Parathyroid adenoma (tissue), 2 donors: ENCODE data around the gene IZUMO4.

ENCODE experiments used
- H2AFZ ChIP-seq: fragments of 300-600 bp; sonication (generic); one replicate; pipeline ENCODE4 v1.7.0; 2017; ENCODE audit warnings: antibody characterized with exemption, mild to moderate bottlenecking
- H3K27ac ChIP-seq: fragments of 300-600 bp; sonication (generic); one replicate; pipeline ENCODE4 v1.7.0; 2017
- H3K27me3 ChIP-seq: fragments of 300-600 bp; sonication (generic); one replicate; pipeline ENCODE4 v1.7.0; 2017; ENCODE audit warnings: low read length; ENCODE audit not compliant: control insufficient read depth, insufficient read depth
- H3K36me3 ChIP-seq: fragments of 300-600 bp; sonication (generic); one replicate; pipeline ENCODE4 v1.7.0; 2017; ENCODE audit warnings: low read length; ENCODE audit not compliant: control insufficient read depth, insufficient read depth
- H3K4me1 ChIP-seq: fragments of 300-600 bp; sonication (generic); one replicate; pipeline ENCODE4 v1.7.0; 2017; ENCODE audit warnings: control low read depth
- H3K4me2 ChIP-seq: fragments of 300-600 bp; sonication (generic); one replicate; pipeline ENCODE4 v1.7.0; 2017; ENCODE audit warnings: low read length
- H3K4me3 ChIP-seq: fragments of 300-600 bp; sonication (generic); one replicate; pipeline ENCODE4 v1.7.0; 2017; ENCODE audit warnings: low read depth, low read length
- H3K79me2 ChIP-seq: fragments of 300-600 bp; sonication (generic); one replicate; pipeline ENCODE4 v1.7.0; 2017; ENCODE audit warnings: control low read depth
- H3K9ac ChIP-seq: fragments of 300-600 bp; sonication (generic); one replicate; pipeline ENCODE4 v1.7.0; 2017; ENCODE audit warnings: mild to moderate bottlenecking
- H3K9me3 ChIP-seq: fragments of 300-600 bp; sonication (generic); one replicate; pipeline ENCODE4 v1.7.0; 2017; ENCODE audit warnings: low read length; ENCODE audit not compliant: control insufficient read depth
- CTCF ChIP-seq: fragments of 300-600 bp; sonication (generic); IDR thresholded peaks from one replicate; pipeline ENCODE4 v1.7.0; 2017; ENCODE audit warnings: antibody characterized with exemption, mild to moderate bottlenecking
- donor health status: primary hyperparathyroidism.

IZUMO4 gene

GRCh38 chr19:2119921-2120785 lies 23.4 kb downstream of the IZUMO4 start:
- no peak overlapping the region for H2AFZ ChIP-seq
- H3K4me2 ChIP-seq: no peak overlapping the region
- H3K27me3 ChIP-seq: no peaks in the 10 kb centered on the region
- H3K9me3 ChIP-seq: no peaks in the 10 kb centered on the region
- H3K4me3 ChIP-seq: no peak overlapping the region
- no peak overlapping the region for H3K9ac ChIP-seq
- H3K27ac ChIP-seq: no peak overlapping the region
- no peak for TF ChIP-seq CTCF
- H3K36me3 ChIP-seq: no peaks in the 10 kb centered on the region
- no peaks in the 10 kb centered on the region for H3K4me1 ChIP-seq
- H3K79me2 ChIP-seq: peaks cover 35% of the 10 kb centered on the region

- TF ChIP-seq CTCF: no peak
- peaks cover 33% of the 10 kb centered on the region for H3K79me2 ChIP-seq
- H3K9me3 ChIP-seq: no peaks in the 10 kb centered on the region
- H3K27ac ChIP-seq: no peak overlapping the region
- no peak overlapping the region for H3K9ac ChIP-seq
- H2AFZ ChIP-seq: no peak overlapping the region
- no peak overlapping the region for H3K4me2 ChIP-seq
- H3K4me3 ChIP-seq: no peak overlapping the region
- H3K4me1 ChIP-seq: no peaks in the 10 kb centered on the region
- H3K27me3 ChIP-seq: no peaks in the 10 kb centered on the region
- H3K36me3 ChIP-seq: no peaks in the 10 kb centered on the region
These were observed 24.1 kb downstream of the IZUMO4 start for GRCh38 chr19:2120821-2121220.

DNA sequence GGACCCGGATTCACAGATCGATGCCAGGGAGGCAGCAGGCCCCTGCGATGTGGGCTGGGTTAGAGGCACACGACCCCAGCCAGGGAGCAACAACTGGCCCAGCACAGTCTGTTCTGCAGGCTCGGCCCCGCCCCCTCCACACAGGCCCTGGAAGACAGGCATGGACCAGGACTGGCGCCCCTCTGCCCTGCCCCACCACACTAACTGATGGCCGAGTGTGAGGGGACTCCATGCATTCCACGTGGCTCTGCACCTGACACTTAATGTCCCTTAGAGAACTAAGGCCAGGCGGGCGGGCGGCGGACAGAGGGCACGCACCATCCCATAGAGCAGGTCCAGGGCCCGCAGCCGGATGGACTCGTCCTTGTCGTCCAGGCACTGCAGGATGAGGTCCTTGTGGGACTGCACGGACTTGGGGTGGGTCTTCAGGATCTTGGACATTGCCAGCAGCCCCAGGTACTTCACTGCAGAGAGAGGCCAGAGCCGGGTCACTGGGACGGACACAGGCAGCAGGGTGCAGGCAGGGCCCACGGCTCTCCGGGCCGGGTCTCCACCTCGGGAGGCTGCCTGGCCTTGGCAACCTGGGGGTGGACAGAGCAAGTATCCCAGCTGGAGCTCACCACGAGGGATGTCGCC lies 24.8 kb downstream of the IZUMO4 start:
- no peaks in the 10 kb centered on the region for H3K36me3 ChIP-seq
- H3K79me2 ChIP-seq: peaks cover 33% of the 10 kb centered on the region
- no peak overlapping the region for H3K4me3 ChIP-seq
- TF ChIP-seq CTCF: no peak
- no peak overlapping the region for H2AFZ ChIP-seq
- H3K9me3 ChIP-seq: no peaks in the 10 kb centered on the region
- H3K27ac ChIP-seq: no peak overlapping the region
- no peak overlapping the region for H3K4me2 ChIP-seq
- H3K27me3 ChIP-seq: no peaks in the 10 kb centered on the region
- H3K9ac ChIP-seq: no peak overlapping the region
- H3K4me1 ChIP-seq: no peaks in the 10 kb centered on the region

DNA sequence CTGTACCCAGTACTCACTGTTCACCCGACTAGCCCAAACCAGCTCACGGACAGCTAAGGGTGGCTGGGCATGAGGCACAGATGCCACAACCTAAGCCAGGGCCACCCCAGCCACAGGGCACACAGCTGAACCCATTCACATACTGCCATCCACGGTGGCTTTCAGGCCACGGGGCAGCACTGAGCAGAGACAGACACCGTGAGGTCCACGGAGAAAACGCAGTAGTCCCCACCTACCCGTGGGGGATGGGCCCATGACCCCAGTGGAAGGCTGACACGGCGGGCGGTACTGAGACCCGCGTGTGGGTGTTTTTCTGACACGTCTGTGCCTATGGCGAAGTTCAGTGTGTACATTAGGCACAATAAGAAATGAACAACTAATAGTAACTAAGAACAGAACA lies 25.5 kb downstream of the IZUMO4 start:
- no peak overlapping the region for H3K4me3 ChIP-seq
- H3K9ac ChIP-seq: no peak overlapping the region
- H3K9me3 ChIP-seq: no peaks in the 10 kb centered on the region
- TF ChIP-seq CTCF: no peak
- H3K27ac ChIP-seq: no peak overlapping the region
- H3K79me2 ChIP-seq: peaks cover 36% of the 10 kb centered on the region
- no peaks in the 10 kb centered on the region for H3K4me1 ChIP-seq
- H2AFZ ChIP-seq: no peak overlapping the region
- no peak overlapping the region for H3K4me2 ChIP-seq
- H3K27me3 ChIP-seq: no peaks in the 10 kb centered on the region
- no peaks in the 10 kb centered on the region for H3K36me3 ChIP-seq
